PFSK-1 (cell line): ENCODE measurements around the gene AOPEP.

Source experiments
- POLR2AphosphoS5 ChIP-seq: IDR thresholded peaks from 2 replicates; pipeline ENCODE4 v1.6.1; 2012; ENCODE audit warnings: low read depth, mild to moderate bottlenecking, control low read depth, low read length, moderate library complexity
- SIN3A ChIP-seq: IDR thresholded peaks from 2 replicates; pipeline ENCODE4 v1.6.1; 2012; ENCODE audit warnings: mild to moderate bottlenecking, low read length, moderate library complexity, borderline replicate concordance; ENCODE audit not compliant: insufficient read depth
- TAF1 ChIP-seq: IDR thresholded peaks from 2 replicates; pipeline ENCODE4 v1.6.1; 2012; ENCODE audit warnings: low read length, control low read depth, borderline replicate concordance; ENCODE audit not compliant: insufficient read depth
- TF ChIP-seq, protein P1 (sequence below), 2 experiments: IDR thresholded peaks; 2 replicates each; pipeline versions ENCODE4 v1.6.1 to v1.8.0; 2011 to 2012; ENCODE audit warnings: low read depth in 2 of 2, low read length in 2 of 2, control low read depth in 1 of 2, inconsistent platforms in 1 of 2, mild to moderate bottlenecking in 1 of 2, moderate library complexity in 1 of 2; ENCODE audit not compliant: insufficient read depth in 1 of 2

DNA sequence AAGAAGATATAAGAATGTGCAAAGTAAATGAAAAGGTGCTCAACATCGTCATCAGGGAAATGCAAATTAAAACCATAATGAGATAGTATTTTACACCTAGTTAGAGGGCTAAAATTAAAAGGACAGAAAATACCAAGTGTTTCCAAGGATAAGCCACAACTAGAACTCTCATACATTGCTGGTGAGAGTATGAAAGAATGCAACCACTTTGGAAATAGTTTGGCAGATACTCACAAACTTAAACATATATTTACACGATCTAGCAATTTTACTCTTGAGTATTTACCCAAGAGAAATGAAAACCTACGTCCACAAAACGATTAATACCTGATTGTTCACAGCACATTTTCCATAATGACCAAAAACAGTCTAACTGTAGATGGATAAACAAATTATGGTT is 51.5 kb downstream of the AOPEP start:
- TF ChIP-seq POLR2AphosphoS5 = no peak
- TF ChIP-seq SIN3A = no peak
- no peak for TF ChIP-seq TAF1
- TF ChIP-seq, protein P1, sequence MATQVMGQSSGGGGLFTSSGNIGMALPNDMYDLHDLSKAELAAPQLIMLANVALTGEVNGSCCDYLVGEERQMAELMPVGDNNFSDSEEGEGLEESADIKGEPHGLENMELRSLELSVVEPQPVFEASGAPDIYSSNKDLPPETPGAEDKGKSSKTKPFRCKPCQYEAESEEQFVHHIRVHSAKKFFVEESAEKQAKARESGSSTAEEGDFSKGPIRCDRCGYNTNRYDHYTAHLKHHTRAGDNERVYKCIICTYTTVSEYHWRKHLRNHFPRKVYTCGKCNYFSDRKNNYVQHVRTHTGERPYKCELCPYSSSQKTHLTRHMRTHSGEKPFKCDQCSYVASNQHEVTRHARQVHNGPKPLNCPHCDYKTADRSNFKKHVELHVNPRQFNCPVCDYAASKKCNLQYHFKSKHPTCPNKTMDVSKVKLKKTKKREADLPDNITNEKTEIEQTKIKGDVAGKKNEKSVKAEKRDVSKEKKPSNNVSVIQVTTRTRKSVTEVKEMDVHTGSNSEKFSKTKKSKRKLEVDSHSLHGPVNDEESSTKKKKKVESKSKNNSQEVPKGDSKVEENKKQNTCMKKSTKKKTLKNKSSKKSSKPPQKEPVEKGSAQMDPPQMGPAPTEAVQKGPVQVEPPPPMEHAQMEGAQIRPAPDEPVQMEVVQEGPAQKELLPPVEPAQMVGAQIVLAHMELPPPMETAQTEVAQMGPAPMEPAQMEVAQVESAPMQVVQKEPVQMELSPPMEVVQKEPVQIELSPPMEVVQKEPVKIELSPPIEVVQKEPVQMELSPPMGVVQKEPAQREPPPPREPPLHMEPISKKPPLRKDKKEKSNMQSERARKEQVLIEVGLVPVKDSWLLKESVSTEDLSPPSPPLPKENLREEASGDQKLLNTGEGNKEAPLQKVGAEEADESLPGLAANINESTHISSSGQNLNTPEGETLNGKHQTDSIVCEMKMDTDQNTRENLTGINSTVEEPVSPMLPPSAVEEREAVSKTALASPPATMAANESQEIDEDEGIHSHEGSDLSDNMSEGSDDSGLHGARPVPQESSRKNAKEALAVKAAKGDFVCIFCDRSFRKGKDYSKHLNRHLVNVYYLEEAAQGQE (IDR thresholded peaks at IDR 0.05; ENCODE audit: insufficient read depth in 1 of 2, low read depth in 2 of 2, low read length in 2 of 2) = no peak
